Tongue (tissue), 3 donors: Measurements from ENCODE around the gene TRRAP. TPM values are rescaled to one million over a fixed set of nuclear protein-coding genes. Genes with fewer than 3 reads are reported as not detected.

Experiments
- DNase-seq: peaks from one replicate; pipeline ENCODE4 v3.0.0-alpha.2; 2015
- small RNA-seq: library from RNA; depleted of rRNA; stranded (forward); fragments of <200 nt; gene quantifications from one replicate; pipeline ENCODE3, GENCODE V24; 2014; ENCODE audit warnings: low replicate concordance
- total RNA-seq: library from RNA; depleted of rRNA; stranded (reverse); fragments of >200 nt; gene quantifications from one replicate; pipeline ENCODE4 v1.2.3, GENCODE V29; 2014

TRRAP gene
- total RNA-seq, 1 donor from 2014 or later: 34.6 TPM

- DNase-seq: no peak
Measured at GRCh38 chr7:99061001-99061776, 182.9 kb downstream of the TRRAP start.

Small RNA genes within 50 kb of the gene (small RNA-seq; reads per million reads assigned to genes)
- 31.4 reads per million, percentile 95 among the genes with 10 or more reads in this experiment for gene MIR3609

Other genes starting within 250 kb of the TRRAP start
- 3.5 TPM for gene TMEM130, start 8.5 kb upstream of the TRRAP start, total RNA-seq